ENCODE measurements around the gene GNL3.
"Not testable (repeated sequence)": the region's sequence is repeated elsewhere in the genome, so short reads cannot be mapped to it uniquely, and the experiment has no call there.

The GNL3 gene, protein sequence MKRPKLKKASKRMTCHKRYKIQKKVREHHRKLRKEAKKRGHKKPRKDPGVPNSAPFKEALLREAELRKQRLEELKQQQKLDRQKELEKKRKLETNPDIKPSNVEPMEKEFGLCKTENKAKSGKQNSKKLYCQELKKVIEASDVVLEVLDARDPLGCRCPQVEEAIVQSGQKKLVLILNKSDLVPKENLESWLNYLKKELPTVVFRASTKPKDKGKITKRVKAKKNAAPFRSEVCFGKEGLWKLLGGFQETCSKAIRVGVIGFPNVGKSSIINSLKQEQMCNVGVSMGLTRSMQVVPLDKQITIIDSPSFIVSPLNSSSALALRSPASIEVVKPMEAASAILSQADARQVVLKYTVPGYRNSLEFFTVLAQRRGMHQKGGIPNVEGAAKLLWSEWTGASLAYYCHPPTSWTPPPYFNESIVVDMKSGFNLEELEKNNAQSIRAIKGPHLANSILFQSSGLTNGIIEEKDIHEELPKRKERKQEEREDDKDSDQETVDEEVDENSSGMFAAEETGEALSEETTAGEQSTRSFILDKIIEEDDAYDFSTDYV

DNA sequence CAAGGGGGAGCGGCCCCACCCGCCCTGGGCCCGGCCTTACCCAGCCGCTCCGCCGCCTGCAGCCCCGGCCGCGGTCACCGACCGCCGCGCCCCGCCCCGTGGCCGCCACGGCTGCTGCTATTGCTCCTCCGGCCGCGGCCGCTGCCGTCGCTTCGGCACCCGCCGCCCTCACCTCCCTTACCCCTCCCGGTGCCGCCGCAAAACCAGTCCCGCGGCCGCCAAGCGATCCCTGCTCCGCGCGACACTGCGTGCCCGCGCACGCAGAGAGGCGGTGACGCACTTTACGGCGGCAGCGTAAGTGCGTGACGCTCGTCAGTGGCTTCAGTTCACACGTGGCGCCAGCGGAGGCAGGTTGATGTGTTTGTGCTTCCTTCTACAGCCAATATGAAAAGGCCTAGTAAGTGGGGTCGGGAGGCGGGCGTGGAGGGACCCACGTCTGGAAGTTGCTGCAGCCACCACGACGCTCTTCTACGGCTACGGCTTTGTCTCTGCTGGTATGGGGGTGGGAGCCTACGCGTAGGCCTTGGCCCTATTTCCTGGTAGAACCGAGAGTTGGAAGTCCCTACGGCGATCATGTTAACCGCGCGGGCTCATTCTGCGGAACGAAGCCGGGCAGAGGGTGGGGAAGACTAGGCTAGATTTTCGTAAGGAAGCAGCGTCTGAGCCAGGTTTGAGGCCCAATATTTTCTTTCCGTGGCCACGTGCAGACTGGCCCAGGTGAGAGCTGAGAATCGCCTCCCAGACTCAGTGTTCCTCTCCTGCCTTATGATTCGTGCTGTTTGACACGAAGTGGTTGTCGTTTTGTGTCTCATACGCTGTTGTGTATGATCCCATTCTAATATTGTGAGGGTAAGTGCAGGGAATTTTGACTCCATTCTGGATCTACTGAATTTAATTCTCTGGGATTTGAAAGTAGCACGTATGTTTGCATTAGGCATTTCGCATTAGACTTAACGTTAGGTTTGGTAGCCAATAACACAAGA, at the start of gene GNL3, which contains the start of gene PBRM1:
TSS of gene GNL3 (plus strand) at position 324 of the 983 bp plus-strand sequence. CDS start at position 385, 61 bp downstream.
TSS of gene PBRM1 (minus strand) at position 205 of the 983 bp plus-strand sequence.
- DNase-seq (ENCODE audit: insufficient read length, low spot score) (peak; percentile 84), FAIRE-seq (peak; percentile 100)

DNA sequence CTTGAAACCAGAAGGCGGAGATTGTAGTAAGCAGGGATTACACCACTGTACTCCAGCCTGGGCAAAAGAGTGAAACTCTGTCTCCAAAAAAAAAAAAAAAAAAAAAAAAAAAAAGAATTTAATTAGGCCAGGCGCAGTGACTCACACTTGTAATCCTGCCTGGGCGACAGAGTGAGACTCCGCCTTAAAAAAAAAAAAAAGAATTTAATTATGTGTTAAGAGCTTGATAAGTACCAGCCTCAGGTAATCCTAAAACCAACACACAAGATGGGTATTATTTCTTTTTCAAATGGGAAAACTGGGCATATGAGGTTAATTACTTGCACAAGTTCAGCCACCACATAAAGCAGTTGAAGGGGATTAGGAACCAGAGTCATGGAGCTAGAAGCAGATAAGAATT, 49.2 kb upstream of the GNL3 start:
- FAIRE-seq (no peak), DNase-seq (ENCODE audit: insufficient read length, low spot score) (no peak)

DNA sequence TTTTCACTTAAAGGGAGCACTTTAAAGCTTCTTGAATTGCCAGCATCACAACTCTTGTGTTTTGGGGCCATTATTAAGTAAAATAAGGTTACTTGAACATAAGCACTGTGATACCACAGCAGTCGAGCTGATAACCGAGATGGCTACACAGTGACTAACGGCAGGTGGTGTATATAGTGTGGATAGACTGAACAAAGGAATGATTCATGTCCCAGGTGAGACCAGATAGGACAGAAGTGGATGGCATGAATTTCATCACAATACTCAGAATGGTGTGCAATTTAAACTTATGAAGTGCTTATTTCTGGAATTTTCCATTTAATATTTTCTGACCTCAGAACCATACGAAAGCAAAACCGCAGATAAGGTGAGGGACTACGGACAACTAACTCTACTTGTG, 40.3 kb upstream of the GNL3 start:
- FAIRE-seq (no peak), DNase-seq (ENCODE audit: insufficient read length, low spot score) (no peak)

DNA sequence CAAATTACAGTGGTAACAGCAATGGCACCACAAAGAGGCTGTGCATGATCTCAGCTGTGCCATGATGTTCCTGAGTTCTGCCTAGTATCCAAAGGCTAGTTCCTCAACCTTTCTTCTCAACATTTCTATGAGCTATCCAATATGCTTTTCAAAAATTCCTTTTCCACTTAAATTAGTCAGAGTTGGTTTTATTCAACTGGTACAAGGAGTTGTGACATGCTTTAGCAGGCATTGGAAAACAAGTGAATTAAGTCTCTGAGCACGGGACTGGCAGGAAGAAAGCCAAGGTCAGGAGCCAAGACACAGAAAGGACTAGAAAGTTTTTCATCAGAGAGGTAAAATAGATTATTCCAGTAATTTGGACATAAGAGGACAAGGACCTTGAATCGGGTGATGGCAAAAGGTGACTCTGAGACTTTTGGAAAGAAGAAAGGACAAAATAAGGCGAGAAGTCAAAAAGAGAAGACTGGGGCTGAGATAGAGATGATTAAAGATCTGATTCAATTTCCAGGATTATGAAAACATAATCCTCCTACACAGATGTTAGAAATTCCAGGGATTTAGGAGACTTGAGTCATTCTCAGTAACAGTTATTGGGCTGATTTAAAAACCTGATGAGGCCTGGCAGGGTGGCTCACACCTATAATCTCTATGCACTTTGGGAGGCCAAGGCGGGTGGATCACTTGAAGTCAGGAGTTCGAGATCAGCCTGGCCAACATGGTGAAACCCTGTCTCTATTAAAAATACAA, 36.2 kb upstream of the GNL3 start:
- FAIRE-seq = peak; percentile 36
- peak; percentile 19 for DNase-seq (ENCODE audit: insufficient read length, low spot score)

DNA sequence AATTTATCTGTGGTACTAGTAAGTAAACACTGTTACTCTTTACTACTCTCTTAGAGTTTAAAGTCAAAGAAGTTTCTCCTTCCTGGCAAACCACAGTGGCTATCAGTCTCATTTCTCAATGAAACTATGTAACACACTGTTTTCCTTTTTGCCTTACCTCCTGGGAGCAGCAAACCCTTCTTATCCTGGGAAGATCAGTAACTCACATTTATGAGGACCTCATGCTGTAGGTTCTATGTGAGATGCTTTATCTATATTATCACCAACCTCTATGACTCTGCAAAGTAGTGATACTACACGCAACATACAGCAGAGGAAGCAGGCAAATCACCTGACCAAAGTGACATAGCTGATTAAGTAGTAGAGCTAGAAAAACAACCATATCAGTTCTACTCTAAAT, 35.4 kb upstream of the GNL3 start:
- DNase-seq (ENCODE audit: insufficient read length, low spot score) (no peak), FAIRE-seq (peak; percentile 66)

DNA sequence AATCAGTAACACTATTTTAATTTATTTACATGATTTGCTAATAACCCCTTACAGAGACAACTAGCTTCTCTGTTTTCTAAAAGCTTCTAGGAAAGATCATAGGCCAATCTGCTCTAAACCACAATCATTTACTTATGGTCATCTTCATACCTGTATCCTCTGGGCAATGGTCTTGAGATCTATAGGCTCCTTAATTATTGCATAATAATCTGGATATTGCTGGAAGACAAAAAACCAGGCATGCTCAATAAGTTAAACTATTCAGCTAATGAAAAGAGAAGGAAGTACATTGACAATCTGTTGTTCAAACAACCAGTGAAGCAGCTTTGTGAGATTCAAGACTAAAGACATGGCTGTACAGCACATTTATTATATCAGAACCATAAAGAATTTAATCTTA, 34.2 kb upstream of the GNL3 start:
- FAIRE-seq = no peak
- no peak for DNase-seq (ENCODE audit: insufficient read length, low spot score)

DNA sequence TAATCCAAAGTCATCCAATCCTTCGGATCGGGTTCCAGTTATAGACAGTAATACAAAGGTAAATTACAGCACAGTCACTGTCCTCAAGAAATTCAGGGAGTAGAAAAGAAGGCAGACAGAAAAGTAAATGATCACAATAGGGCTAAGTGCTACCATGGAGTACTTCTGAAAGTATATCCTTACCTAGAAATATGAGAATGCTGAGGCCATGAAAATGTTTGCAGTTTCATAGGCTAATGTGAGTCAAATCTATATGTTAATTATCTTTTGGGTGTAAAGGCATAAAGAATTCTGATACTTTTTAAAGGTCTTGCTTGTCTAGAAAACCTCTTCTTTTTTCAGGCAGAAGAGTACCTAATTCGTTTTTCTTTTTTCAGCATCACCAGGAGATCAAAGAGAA, 29.9 kb upstream of the GNL3 start:
- FAIRE-seq (no peak), DNase-seq (ENCODE audit: insufficient read length, low spot score) (no peak)

DNA sequence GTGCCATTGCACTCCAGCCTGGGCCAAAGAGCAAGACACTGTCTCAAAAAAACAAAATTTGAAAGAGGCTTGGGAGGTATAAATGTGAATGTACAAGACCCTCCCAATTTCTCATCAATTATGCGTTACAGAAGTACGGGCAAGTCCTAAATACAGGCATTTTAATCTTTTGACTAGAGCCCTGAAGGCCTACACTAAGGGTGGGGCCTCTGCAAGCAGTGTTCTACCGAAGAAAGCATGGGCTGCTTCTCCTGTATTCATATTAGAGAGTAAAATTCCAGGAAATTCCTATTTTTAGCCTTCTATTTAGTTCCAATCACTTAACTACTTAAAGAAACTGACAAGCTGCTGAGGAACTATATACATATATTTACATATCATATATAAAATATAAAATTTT, 25.8 kb upstream of the GNL3 start:
- no peak for FAIRE-seq
- no peak for DNase-seq (ENCODE audit: insufficient read length, low spot score)

DNA sequence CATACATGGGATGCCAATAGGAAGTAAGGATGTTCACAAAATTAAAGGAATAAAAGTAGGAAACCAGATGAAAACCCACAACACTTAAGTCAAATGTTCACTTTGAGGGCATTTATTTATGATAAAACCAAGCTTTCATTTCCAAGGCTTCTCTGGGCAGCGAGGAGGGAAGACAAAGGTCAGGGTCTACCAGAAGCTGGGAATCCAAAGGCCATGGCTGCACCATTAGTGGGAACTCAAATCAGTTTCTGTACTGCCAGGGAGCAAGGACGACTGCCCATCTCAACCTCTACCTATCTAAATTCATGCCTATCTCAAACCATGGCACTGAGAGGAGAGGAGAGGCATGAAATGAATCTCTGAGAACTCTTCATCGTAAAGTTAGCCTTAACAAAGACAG, 22.7 kb upstream of the GNL3 start:
- FAIRE-seq (no peak), DNase-seq (ENCODE audit: insufficient read length, low spot score) (no peak)

DNA sequence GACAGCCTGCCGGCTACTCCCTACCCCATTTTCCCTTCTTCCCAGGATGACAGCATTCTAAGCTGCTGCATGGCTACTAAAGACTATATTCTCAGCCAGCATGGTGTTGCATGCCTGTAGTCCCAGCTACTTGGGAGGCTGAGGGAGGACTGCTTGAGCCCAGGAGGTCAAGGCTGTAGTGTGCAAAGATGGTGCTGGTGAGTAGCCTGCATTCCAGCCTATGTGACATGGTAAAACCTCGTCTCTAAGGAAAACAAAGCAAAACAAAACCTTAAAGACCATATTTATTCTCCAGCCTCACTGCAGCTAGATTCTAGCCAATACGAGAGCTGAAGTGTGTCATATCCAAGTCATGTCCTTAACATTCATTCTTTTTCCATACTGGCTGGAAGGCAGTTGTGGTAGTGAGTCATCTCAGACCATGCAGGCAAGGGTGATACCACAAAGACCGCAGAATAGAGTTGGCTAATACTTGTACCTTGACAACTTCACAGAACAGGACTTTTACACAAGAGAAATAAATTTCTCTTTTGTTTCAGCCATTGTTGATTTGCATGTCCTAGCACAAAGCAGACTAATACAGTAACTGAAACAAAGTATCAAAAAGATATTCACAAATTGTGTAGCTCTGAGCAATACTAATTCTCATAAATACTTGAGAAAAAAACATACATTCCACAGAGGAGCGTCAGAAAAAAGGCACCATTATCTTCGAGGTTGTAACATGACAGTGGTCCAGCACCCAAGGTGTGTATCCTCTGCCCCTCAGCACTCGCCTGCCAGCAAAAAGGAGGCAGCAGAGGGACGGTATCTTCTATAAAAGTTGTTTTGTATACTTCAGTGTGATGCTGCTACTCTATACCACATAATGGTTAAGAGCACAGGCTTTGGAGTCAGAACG, 15.0 kb upstream of the GNL3 start:
- FAIRE-seq (peak; percentile 97), DNase-seq (ENCODE audit: insufficient read length, low spot score) (peak; percentile 90)

DNA sequence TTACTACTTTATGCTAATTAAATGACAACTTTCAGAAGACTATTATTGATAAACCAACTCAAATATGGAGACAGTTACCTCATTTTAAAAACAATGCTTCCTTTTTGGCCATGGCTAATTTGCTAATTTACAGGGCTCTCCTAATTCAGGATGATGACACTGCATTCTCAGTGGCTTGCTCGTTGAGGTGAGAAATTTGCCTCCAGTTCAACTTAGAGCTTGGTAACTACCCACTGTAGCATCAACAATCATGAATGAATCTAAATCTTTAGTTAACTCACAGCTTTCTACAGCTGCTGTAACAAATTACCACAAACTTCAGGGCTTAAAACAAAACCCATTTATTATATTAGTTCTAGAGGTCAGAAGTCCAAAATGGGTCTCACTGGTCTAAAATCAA, 14.2 kb upstream of the GNL3 start:
- no peak for FAIRE-seq
- no peak for DNase-seq (ENCODE audit: insufficient read length, low spot score)

DNA sequence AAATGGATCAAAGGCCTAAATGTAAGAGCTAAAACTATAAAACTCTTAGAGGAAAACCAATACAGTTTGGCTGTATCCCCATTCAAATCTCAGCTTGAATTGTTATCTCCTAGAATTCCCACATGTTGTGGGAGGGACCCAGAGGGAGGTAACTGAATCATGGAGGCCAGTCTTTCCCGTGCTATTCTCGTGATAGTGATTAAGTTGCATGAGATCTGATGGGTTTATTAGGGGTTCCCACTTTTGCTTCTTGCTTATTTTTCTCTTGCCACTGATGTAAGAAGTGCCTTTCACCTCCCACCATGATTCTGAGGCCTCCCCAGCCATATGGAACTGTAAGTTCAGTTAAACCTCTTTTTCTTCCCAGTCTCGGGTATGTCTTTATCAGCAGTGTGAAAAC, 9.6 kb upstream of the GNL3 start:
- DNase-seq (ENCODE audit: insufficient read length, low spot score); FAIRE-seq: not testable (repeated sequence)

DNA sequence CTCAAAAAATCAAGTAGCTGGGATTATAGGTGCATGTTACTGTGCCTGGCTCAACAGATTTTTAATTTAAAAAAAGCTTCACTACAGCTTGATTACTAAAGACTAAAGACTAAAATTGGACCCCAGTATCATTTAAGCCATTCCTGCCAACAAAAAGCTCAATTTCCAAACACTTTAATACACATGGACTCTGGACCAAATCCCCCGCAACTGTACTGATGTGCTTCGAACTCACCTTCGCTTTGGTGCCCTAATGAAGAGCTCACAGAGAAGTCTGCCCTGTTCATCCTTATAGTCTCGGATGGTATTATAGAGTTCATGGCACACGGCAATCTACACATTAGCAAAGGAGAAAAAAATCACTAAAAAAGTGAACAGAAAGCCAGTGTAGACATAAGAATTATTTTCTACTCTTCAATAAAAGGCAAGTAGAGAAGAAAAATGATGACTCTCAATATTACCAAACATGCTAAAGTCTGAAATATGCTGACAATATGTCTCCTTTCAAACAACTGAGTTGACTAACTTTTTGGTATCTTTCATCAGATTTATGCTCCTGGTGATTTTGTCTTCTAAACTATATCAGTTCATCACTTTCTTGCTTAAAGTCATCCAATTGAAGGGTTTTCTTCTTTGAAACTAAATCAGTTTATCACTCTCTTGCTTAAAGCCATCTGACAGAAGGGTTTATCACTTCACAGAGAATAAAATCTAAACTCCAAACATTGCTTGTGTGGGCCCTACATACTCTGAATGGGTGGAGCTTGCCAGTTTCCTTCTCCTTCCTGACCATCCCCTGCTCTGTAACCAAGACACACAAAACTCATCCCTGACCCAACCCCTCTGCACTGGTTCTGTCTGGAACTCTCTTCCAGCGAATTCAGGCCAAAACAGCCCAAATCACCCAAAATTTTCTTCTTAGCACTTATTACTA, 7.3 kb upstream of the GNL3 start:
- no peak for FAIRE-seq

DNA sequence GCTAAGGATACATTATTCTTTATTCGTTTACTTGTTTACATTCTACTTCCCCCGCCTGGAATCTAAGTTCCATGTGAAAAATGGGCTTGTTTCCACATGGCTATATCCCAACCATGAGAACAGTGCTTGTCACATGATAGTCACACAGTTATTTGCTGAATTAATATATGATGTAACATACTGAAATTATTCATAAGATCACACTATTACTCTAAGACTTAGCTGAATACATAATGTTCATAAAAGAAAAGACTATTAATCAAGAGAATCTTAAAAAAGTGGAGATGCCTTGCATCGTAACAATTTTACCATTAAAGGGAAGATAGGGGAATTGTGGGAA, 6.7 kb upstream of the GNL3 start:
- no peak for DNase-seq (ENCODE audit: insufficient read length, low spot score)
- no peak for FAIRE-seq

More for the DNA sequence above, 7.3 kb upstream of the GNL3 start:
- DNase-seq (ENCODE audit: insufficient read length, low spot score) = no peak

DNA sequence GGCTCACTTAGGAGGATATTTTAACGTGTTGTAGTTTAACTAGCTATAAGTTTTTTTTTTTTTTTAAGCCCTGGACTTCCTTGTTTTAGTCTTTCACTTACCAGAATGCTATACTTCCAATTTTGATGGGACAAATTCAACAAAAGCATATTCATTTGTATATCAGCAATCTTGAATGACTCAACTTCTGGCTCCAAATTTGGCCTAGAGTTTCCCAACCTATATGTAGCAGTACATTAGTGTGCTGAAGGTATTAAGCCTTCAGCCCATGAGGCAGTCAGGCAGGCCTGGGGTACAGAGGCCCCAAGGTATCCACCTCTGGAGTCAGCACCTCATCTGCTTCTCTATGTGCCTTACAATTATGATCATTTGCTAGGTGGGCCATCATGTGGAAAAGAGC, 6.0 kb upstream of the GNL3 start:
- FAIRE-seq (no peak), DNase-seq (ENCODE audit: insufficient read length, low spot score) (no peak)

DNA sequence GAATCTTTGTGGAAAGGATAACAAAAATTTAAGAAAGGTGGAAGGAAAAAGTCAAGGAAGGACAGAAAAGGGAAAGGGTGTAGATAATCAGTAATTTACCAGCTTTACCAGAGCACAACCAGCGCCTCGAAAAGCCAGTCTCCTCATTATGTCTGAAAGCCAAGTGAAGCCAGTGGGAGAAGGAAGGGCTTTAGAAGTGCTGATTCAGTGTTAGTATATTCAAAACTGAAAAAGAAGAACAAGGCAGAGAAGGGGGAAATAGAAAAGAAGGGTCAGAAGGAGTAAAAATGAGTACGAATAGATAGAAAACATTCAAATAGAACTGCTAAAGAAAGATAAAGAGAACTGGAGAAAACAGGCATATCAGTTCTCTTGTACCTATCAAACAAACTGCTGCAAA, 4.2 kb upstream of the GNL3 start:
- no peak for FAIRE-seq
- DNase-seq (ENCODE audit: insufficient read length, low spot score) = no peak

DNA sequence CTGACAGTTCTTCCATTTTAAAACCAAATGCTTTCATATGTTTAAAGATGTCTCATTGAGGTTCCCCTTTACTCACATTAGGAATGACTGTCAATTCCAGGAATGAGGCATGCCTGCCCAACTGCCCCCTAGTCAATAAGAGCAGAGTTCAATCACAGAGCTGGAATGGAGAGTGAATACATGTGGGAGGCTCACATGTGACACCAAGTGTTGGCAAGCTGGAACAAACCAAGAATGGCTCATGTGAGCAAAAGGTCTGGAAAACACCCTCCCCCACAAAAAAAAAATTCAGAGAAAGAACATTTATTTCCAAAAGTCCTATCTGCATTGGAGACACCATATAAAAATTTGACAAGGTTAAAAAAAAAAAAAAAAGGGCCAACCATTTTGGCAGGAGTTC, 3.8 kb upstream of the GNL3 start:
- DNase-seq (ENCODE audit: insufficient read length, low spot score) = peak; percentile 50
- peak; percentile 67 for FAIRE-seq

DNA sequence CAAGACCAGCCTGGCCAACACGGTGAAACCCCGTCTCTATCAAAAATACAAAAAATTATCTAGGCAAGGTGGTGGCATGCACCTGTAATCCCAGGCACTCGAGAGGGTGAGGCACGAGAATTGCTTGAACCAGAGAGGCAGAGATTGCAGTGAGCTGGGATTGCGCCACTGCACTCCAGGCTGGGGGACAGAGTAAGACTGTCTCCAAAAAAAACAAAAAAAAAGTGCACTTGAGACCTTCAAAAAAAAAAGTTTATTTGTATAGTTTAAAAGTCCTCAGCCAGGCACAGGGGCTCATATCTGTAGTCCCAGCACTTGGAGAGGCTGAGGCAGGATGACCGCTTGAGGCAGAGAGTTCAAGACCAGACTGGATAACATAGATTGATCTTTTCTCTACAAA, 2.2 kb upstream of the GNL3 start:
- no peak for DNase-seq (ENCODE audit: insufficient read length, low spot score)
- no peak for FAIRE-seq

DNA sequence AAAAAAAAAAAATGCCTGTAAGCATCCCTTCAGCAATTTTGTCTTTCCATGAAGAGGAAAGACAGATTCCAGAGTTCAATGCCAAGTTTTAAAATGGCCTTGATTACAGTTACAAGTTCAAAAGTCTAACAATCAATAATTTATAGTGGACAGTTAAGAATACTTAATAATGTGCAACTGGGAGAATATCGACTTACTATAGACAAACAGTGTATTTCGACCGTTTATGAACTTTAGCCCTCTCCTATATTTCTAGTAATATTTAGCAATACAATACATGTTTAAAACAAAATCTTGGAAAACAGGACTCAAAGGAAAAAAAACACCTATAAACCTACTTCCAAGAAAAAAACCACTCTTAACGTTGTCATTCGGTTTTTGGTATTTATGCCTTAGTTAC, 1.6 kb upstream of the GNL3 start:
- no peak for FAIRE-seq
- no peak for DNase-seq (ENCODE audit: insufficient read length, low spot score)

Measured in HTR-8/SVneo (cell line).